Right kidney (tissue), 9 donors: Measurements from ENCODE around the gene AURKB.
A peak's percentile ranks its signal among the peaks of the same experiment; 100 is the strongest.
"Not testable (repeated sequence)": the region's sequence is repeated elsewhere in the genome, so short reads cannot be mapped to it uniquely, and the experiment has no call there.

Experiments
- DNase-seq: peaks from one replicate; pipeline ENCODE4 v3.0.0-alpha.2; 2016
- long read RNA-seq, 8 donors: transcript quantifications; one replicate each; lab custom pipeline, GENCODE V29; 2026

Gene AURKB
- long read RNA-seq, donor 1, partial matches to known transcripts, result 0 of 3 reads
- long read RNA-seq, donor 1, other reads (novel, unspliced or antisense), result 0 of 3 reads
- long read RNA-seq, donor 2, partial matches to known transcripts, result 0 of 4 reads
- long read RNA-seq, donor 2, other reads (novel, unspliced or antisense), result 0 of 4 reads
- long read RNA-seq, donor 3, partial matches to known transcripts, result 0 of 2 reads
- long read RNA-seq, donor 3, other reads (novel, unspliced or antisense), result 0 of 2 reads
- long read RNA-seq, donor 4, partial matches to known transcripts, result 0 of 4 reads
- long read RNA-seq, donor 4, other reads (novel, unspliced or antisense), result 0 of 4 reads
- long read RNA-seq, donor 5, transcript AURKB-214 (9 exons, 1,227 nt), result major isoform, 10 of 11 reads
- long read RNA-seq, donor 5, partial matches to known transcripts, result 0 of 11 reads
- long read RNA-seq, donor 5, other reads (novel, unspliced or antisense), result 0 of 11 reads
- long read RNA-seq, donor 6, partial matches to known transcripts, result 0 of 5 reads
- long read RNA-seq, donor 6, other reads (novel, unspliced or antisense), result 0 of 5 reads
- long read RNA-seq, donor 7, result 0 reads
- long read RNA-seq, donor 8, transcript AURKB-214 (9 exons, 1,227 nt), result major isoform, 6 of 7 reads
- long read RNA-seq, donor 8, partial matches to known transcripts, result 0 of 7 reads
- long read RNA-seq, donor 8, other reads (novel, unspliced or antisense), result 0 of 7 reads

DNA sequence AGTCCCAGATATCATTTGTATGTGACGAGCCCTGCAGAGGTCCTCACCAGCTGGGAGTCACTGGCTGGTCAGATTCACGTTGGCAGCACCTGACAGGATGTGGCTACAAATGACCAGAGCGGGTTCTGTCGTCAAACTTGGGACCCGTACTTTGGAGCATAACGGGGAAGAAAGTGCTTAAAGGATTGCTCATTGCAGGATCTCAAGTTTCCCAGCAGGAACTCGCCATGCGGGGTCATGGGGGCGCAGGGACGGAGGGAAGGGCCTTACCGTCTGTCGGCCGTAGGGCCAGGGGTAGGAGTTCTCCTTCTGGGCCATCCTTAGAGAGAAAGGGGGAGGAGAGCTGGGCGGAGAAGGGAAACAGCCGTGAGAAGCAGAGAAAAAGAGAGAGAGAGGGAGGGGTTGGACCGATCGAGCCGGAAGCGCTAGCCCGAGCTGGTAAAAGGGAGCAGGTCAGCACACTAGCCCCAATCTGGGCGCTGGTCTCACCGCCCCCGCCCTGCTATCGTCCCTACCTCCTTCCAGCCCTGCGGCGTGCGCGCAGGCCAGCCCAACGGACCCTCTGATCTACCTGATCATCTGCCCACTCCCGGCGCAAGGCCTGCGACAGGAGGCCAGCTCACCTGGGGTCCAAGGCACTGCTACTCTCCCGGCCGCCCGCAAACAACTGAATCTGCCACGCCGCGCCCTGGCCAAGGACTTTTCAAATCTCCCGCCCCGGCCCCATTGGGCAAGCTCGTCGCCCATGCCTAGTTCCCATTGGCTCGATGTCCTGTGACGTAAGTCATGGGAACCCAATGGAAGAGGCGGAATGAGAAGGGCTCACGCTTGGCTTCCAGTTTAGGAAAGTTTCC, at the start of gene AURKB:
Gene AURKB, minus strand, starts transcription at position 669 of the 854 bp plus-strand sequence. Its CDS starts 351 bp downstream, at position 318.
- DNase-seq, result peak; percentile 87

DNA sequence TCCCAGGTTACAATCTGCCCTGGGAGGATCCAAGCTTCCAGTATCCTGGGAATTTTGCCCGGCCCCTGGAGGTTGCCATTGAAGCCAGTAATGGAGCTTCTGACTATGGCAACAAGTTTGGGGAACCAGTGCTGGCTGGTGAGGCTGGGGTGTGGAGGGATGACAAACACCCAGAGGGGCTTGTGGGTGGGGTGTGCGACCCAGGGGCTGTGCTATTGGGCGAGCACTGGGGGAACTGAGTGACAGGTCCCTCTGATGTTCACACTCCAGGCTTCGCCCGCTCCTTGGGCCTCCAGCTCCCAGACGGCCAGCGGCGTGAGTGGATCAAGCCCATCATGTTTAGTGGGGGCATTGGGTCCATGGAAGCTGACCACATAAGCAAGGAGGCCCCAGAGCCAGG, 47.4 kb upstream of the AURKB start:
- no peak for DNase-seq

DNA sequence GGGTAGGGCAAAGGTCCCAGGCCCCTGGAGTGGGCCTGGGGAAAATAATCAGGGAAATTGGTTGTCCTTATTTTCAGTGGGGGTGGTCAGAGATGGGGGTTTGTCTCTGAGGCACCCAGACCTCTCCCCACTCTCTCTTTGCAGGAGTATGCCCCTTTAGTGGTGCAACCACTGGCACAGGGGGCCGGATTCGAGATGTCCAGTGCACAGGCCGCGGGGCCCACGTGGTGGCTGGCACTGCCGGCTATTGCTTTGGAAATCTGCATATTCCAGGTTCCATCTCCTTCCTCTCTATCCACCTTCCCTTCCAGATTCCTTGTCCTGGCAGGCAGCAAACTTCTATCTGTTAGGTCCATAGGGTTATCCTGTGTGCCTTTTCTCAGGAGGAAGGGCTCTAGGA, 46.3 kb upstream of the AURKB start:
- no peak for DNase-seq

DNA sequence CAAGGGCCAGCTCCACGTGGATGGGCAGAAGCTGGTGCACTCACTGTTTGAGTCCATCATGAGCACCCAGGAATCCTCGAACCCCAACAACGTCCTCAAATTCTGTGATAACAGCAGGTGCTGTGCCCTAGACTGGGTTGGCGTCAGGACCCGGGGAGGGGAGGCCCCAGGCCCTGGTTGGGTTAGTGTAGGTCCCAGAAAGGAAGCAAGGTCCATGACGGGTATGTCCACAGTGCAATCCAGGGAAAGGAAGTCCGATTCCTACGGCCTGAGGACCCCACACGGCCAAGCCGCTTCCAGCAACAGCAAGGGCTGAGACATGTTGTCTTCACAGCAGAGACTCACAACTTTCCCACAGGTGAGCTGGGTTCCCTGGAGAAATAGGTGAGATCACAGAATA, 45.9 kb upstream of the AURKB start:
- no peak for DNase-seq

DNA sequence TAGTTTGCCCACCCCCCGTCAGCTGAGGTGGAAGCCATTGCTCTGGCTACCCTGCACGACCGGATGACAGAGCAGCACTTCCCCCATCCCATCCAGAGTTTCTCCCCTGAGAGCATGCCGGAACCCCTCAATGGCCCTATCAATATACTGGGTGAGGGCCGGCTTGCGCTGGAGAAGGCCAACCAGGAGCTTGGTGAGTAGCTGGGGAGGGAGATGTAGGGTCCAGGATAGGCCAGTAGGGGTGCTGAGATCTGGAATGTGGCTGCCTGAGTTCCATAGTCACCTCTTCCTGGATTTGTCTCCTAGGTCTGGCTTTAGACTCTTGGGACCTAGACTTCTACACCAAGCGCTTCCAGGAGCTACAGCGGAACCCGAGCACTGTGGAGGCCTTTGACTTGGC, 45.1 kb upstream of the AURKB start:
- no peak for DNase-seq

DNA sequence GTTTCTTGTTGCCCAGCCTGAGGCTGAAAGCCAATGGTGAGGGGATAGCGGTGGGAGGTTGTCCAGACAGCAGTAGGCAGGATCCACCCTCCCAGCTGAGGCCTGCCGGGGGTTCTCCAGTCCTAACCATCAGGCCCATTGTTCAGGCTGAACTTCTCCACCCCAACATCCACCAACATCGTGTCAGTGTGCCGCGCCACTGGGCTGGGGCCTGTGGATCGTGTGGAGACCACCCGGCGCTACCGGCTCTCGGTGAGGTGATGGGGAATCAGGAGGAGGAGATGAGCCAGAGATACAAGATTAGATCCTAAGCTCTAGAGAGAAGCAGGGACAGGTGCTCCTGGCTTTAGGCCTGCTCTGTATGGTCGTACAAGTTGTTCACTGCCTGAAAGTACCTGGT, 44.5 kb upstream of the AURKB start:
- no peak for DNase-seq

DNA sequence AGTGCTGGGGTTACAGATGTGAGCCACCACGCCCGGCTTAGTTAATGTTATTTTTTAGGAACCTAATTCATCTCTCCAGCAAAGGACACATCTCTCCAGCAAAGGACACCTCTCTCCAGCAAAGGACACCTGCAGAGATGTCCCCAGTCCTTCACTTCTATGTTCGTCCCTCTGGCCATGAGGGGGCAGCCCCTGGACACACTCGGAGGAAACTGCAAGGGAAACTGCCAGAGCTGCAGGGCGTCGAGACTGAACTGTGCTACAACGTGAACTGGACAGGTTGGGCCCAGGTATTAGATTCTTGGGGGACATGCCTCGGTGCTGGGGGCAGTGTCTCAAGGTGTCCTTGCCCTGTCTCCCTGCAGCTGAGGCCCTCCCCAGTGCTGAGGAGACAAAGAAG, 43.4 kb upstream of the AURKB start:
- DNase-seq, result no peak

DNA sequence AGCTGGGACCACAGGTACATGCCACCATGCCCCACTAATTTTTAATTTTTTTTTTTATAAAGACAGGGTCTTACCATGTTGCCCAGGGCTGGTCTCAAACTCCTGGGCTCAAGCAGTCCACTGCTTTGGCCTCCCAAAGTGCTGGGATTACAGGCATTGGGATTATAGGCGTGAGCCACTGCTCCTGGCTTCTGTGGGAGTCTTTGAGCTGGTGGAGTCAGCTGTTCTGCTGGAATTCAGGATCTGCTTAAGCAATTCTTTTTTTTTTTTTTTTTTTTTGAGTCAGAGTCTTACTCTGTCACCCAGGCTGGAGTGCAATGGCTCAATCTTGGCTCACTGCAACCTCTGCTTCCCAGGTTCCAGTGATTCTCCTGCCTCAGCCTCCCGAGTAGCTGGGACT, 41.0 kb upstream of the AURKB start:
- not testable (repeated sequence) for DNase-seq

DNA sequence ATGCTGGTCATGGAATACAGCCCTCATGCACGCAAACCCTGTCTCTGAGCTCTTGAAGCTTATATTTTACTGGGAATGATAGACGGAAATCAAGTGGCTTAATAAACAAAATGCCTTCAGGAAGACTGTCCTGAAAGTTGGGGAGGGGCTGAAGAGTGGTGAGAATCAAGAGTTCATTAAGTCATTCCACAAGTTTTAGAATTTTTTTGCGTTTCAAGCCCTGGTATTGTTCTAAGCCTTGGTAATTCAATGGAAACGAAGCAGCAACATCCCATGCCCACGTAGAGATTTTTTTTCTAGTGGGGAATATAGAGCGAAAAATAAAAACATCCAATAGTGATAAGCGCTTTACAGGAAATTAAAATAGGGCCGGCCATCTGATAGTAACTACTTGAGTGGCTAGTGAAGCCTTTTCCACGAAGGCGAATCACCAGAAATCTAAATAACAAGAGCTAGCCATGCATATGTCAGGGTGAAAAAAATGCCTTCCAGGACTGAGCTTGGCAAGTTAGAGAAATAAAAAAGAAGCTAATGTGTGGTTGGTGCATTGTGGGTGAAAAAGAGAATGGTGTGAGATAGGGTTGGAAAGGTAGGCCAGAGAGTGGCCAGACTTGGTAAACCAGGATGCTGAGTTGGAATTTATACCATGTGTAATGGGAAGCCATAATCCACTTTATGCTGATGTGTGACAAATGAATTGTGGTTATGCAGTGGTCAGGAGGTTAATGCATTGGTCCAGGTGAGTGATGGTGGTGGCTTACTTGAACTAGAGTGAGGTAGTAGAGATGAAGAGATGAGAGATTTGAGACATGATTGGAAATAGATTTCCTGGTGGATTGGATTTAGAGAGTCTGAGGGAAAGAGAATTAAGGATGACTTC, 39.5 kb upstream of the AURKB start:
- no peak for DNase-seq

DNA sequence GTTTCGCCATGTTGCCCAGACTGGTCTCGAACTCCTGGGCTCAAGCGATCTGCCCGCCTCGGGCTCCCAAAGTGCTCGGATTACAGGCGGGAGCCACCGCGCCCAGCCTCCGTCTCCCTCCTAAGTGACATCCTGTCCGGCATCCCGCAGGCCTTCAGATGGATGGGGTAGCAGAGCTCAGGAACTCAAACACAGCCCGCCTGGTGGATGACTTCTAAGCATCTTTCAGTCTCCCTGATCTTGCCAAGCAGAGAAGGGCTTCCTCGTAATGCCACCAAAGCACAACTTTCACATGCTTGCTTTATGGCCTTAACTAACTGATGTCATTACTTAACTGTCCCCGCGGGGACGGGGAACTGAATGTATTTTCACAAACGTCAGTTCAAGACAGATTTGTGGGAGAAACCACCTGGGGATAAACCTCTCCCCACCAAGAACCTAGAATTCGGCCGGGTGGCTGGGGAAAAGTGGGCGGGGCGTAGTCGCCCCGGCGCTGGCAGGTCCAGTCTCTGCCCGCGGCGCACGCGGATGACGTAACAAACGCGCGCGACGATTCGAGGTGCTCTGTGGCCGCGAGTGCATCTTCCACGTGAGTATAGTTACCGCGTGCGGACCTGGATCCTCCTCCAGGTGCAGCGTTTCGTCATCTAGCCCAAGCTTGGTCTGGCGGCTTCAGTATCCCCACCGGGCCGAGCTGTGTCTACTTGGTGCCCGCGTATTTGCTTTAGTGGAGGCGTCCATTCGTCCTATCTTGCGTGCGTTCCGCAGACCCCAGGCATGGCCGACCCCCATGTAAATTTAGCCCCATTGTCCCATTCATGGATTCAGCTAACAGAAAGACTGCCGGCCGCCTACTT, 38.6 kb upstream of the AURKB start, which contains the start of gene PFAS:
Gene PFAS, plus strand, starts transcription at position 539 of the 857 bp plus-strand sequence. CDS start 4,649 bp downstream, outside the sequence.
- peak; percentile 96 for DNase-seq

DNA sequence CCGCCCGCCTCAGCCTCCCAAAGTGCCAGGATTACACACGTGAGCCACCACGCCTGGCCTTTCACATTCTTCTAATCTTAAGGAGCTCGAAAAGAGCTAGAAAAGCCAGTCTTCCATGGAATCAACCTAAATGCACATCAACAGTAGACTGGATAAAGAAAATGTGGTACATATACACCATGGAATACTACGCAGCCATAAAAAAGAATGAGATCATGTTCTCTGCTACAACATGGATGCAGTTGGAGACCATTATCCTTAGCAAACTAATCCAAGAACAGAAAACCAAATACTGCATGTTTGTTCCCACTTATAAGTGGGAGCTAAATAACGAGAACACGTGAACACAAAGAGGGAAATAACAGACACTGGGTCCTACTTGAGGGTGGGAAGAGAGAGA, 34.4 kb upstream of the AURKB start:
- DNase-seq, result no peak

DNA sequence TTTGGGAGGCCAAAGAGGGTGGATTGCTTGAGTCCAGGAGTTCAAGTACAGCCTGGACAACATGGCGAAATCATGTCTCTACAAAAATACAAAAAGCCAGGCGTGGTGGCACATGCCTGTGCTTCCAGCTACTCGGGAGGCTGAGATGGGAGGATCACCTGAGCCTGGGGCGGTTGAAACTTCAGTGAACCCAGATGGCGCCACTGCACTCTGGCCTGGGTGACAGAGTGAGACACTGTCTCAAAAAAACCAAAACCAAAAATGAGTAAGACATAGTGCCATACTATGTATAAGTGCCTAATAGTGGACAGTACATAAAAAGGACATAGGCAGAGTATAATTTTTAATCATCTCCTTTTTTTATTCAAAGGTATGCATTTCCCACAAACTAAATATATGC, 33.5 kb upstream of the AURKB start:
- no peak for DNase-seq

DNA sequence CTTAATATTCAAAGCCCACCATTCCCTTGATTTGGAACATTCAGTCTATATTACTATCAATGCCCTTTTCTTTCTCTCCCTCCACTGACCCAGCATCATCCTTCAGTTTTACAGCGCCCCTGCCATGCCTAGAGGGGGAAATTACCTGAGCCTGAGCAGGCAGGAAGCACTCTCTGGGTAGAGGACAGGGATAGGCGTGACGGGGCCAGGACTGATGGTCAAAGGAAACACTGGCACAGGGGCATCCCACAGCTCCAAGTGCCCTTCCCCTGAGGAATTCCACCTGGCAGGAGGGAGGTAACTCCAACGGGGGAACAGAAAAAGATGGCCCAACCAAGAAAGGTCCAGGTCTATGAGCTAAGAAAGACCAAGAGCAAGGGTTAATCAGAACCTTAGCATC, 27.5 kb upstream of the AURKB start:
- DNase-seq, result no peak

DNA sequence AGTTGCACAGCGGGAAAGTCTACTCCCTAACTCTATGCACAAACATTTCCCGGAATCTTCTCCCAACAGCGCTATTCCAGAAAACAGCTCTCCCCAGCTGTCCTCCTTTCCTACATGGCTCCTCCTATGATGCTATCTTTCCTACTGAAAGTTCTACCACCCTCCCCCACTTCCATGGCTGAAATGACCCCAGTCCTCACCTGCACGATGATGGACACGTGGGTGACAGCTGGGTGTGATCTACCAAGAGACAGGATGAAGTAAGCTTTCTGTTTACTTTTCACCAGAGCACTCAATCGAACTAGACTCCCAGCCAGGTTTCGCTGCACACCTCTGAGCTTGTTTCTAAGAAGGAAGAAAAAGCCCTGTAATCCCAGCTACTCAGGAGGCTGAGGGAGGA, 26.8 kb upstream of the AURKB start:
- DNase-seq, result no peak

DNA sequence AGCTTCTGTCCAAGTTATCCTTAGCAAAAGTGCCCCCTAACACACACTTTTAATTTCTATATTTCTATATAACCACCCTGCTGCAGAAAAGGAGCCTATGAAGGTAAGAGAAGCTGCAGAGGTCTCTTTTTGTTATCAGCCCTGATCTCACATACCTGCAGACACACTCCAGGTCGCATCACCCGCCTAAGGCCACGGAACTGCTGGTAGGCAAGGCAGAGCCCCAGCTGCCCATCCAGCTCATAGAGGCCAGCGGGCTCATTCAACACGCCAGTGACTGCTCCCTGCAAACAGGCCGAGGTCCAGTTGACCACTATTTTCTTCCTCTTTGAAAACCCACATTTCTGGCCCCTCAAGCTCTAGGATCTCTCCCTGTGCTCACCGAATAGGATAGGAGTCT, 25.3 kb upstream of the AURKB start:
- DNase-seq, result no peak

DNA sequence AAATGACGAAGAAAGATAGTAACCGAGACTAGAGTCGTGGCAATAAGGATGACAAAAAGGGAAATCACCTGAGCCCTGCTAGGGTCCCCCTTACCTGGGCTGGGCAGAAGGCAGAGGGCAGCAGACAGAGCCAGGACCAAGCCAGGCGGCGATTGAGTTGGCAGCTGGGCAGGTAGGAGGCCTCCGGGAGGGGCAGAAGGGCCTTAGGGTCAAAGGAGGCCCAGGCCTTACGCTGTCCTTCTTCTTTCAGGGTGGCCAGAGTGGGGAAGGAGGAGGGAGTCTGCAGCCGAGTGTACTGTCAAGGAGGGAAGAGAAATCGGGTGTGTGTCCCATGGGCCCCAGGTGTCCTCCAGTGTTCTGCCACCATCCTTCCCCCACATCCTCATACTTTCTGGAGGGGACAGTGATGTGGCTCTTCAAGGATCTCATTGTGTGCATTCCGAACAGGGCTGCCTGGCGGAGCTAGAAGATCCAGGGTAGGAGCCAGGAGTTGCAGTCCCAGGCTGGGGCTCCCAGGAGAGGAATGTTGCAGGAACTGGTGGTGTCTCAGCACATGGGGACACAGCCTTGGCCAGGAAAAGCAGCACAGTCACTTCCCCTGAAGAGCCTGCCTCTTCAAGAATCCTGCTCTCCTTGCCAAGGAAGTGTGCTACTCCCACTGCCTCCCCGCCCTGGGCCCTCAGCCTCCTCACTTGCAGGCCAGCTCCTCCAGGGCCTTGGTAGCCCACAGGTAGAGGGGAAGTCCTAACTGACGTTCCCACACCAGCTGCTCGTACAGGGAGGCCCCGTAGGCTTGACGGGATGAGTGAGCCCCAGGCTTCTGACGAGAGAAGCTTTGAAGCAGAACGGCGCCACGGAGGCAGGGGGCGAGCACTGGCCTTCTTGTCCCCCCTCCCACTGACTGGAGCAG, 24.2 kb upstream of the AURKB start:
- no peak for DNase-seq

DNA sequence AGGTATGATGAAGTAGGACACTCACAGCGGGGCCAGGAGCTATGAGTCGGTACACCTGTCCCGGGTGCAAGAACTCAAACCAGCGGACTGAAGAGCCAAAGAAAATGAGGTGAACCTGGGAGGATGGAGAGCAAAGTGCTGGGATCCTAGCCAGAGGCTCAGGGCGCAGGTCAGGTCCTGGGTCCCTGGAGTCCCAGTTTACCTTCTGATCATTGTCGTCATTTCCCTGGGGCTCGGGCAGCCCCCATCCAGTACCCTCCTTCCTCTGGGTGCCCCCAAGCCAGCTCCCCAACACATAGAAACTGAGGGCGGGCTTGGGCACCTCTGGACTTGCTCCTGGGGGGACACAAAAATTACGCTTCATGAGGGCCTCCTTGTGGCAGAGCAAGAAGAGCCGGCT, 21.3 kb upstream of the AURKB start:
- DNase-seq, result no peak

DNA sequence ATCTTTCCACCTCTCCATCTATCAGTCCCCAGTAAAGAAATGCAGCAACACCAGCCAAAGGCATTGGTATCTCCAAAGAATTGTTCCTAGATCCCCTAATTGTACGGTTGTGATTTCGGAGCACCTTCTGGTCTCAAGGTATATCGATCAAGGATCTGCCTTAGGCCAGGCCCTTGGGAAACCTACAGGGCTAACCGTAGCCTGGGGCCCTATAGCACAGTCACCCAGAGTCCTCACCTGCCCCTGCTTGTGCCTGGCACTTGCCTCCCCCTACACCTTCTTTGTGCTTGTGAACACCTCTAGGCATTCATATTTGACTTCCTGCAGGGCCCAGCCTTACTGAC, 16.8 kb upstream of the AURKB start:
- DNase-seq, result no peak

DNA sequence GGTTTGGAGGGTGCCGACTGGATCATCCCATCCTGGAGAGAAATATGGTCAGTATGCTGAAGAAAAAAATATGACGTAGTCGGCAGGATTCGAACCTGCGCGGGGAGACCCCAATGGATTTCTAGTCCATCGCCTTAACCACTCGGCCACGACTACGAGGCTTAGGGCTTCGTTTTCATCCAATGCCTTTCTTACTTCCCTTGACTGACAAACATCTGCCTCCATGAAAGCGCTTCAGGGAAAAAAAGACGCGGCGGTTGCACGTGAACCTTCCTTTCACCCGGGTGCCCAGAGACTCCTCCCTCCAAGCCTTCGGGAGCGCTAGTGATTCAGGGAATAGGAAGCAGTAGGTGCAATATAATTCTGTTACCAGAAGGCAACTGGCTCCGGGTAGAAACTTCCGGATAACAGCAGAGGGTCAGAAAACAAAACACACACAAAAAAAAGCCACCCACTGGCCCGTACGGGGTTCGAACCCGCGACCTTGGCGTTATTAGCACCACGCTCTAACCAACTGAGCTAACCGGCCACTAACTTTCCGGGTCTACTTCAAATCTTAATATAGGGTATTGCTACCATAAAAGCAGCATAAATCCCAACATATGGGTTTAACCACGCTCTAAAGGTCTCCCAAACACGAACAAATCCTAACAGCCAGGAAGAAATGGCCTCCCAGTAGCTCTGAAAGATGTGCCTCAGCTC, 16.3 kb upstream of the AURKB start:
- DNase-seq, result peak; percentile 82
